K562 (cell line): ENCODE data around the gene RELA. TPM values are rescaled to one million over a fixed set of nuclear protein-coding genes. Genes with fewer than 3 reads are reported as not detected.

Experiments used
- ADNP ChIP-seq: fragments of 200-800 bp; sonication (Bioruptor generic); IDR thresholded peaks from 2 replicates; pipeline ENCODE4 v1.6.1; 2016; ENCODE audit warnings: missing genetic modification characterization, missing compliant biosample characterization
- CEBPB ChIP-seq: fragments of 450-650 bp; IDR thresholded peaks from 2 replicates; pipeline ENCODE4 v1.6.1; 2016; ENCODE audit warnings: missing genetic modification characterization, missing compliant biosample characterization
- CREB1 ChIP-seq, 2 experiments: sonication (generic) in 1 of 2; formaldehyde crosslinking in 1 of 2; IDR thresholded peaks; 2 replicates each; pipeline versions ENCODE4 v1.6.1 to v1.8.0; 2012 to 2022; ENCODE audit warnings: inconsistent platforms in 1 of 2, mild to moderate bottlenecking in 1 of 2, missing genetic modification reagents in 1 of 2, moderate library complexity in 1 of 2
- DACH1 ChIP-seq: fragments of 450-650 bp; IDR thresholded peaks from 2 replicates; pipeline ENCODE4 v1.6.1; 2018; ENCODE audit not compliant: partially characterized antibody
- ETS2 ChIP-seq: IDR thresholded peaks from 2 replicates; pipeline ENCODE4 v1.6.1; 2016; ENCODE audit warnings: borderline replicate concordance, missing genetic modification characterization, mild to moderate bottlenecking, moderate library complexity, missing compliant biosample characterization; ENCODE audit not compliant: poor library complexity, severe bottlenecking
- GATA2 ChIP-seq: sonication (generic); formaldehyde crosslinking; IDR thresholded peaks from 2 replicates; pipeline ENCODE4 v1.4.0; 2020; ENCODE audit warnings: mild to moderate bottlenecking, missing genetic modification reagents
- HDAC1 ChIP-seq, 2 experiments: fragments of 450-650 bp; IDR thresholded peaks; 2 replicates each; pipeline ENCODE4 v1.6.1; 2016 to 2017; ENCODE audit warnings: inconsistent platforms in 1 of 2, mild to moderate bottlenecking in 1 of 2, moderate library complexity in 1 of 2
- HDAC8 ChIP-seq: fragments of 450-650 bp; IDR thresholded peaks from 2 replicates; pipeline ENCODE4 v1.6.1; 2016; ENCODE audit warnings: mild to moderate bottlenecking, missing genetic modification characterization, moderate library complexity, missing compliant biosample characterization
- HOMEZ ChIP-seq: fragments of 250-450 bp; sonication (Bioruptor Pico); IDR thresholded peaks from 2 replicates; pipeline ENCODE4 v1.4.0; 2020; ENCODE audit warnings: mild to moderate bottlenecking, moderate library complexity
- KLF1 ChIP-seq: fragments of 450-650 bp; IDR thresholded peaks from 2 replicates; pipeline ENCODE4 v1.6.1; 2016; ENCODE audit warnings: missing genetic modification characterization, missing compliant biosample characterization
- MYNN ChIP-seq, 2 experiments: sonication (generic); formaldehyde crosslinking in 1 of 2; IDR thresholded peaks; 2 replicates each; pipeline versions ENCODE4 v1.5.0 to v1.6.1; 2016 to 2020; ENCODE audit warnings: antibody characterized with exemption in 1 of 2, missing genetic modification reagents in 1 of 2
- NBN ChIP-seq: fragments of 450-650 bp; IDR thresholded peaks from 2 replicates; pipeline ENCODE4 v1.6.1; 2016; ENCODE audit warnings: low read depth, mild to moderate bottlenecking
- NFE2L1 ChIP-seq: fragments of 450-650 bp; IDR thresholded peaks from 2 replicates; pipeline ENCODE4 v1.6.1; 2016; ENCODE audit warnings: missing genetic modification characterization, low read depth, mild to moderate bottlenecking, missing compliant biosample characterization, moderate library complexity, borderline replicate concordance
- NR2F6 ChIP-seq: fragments of 450-650 bp; formaldehyde crosslinking; IDR thresholded peaks from 2 replicates; pipeline ENCODE4 v1.4.0; 2020; ENCODE audit warnings: mild to moderate bottlenecking
- POU5F1 ChIP-seq: fragments of 150-350 bp; IDR thresholded peaks from 2 replicates; pipeline ENCODE4 v1.6.1; 2014; ENCODE audit warnings: borderline replicate concordance, low read length, low read depth, mild to moderate bottlenecking; ENCODE audit not compliant: partially characterized antibody
- PTBP1 ChIP-seq: fragments of 200-400 bp; formaldehyde crosslinking; IDR thresholded peaks from 2 replicates; pipeline ENCODE4 v1.6.1; 2017; ENCODE audit warnings: low read depth, low read length
- SMAD1 ChIP-seq: fragments of 150-350 bp; IDR thresholded peaks from 2 replicates; pipeline ENCODE4 v1.6.1; 2014; ENCODE audit warnings: low read length, low read depth; ENCODE audit not compliant: partially characterized antibody
- SMAD3 ChIP-seq: fragments of 450-650 bp; formaldehyde crosslinking; conservative IDR thresholded peaks from 2 replicates; pipeline ENCODE4 v1.4.0; 2020; ENCODE audit warnings: mild to moderate bottlenecking
- TAF9B ChIP-seq: fragments of 450-650 bp; IDR thresholded peaks from 2 replicates; pipeline ENCODE4 v1.6.1; 2018; ENCODE audit warnings: mild to moderate bottlenecking; ENCODE audit not compliant: partially characterized antibody
- TCFL5 ChIP-seq: fragments of 250-450 bp; sonication (Bioruptor Pico); conservative IDR thresholded peaks from 2 replicates; pipeline ENCODE4 v1.6.1; 2021; ENCODE audit warnings: mild to moderate bottlenecking, moderate library complexity, matching md5 sums
- TGIF2 ChIP-seq: sonication (generic); formaldehyde crosslinking; IDR thresholded peaks from 2 replicates; pipeline ENCODE4 v1.8.1; 2022; ENCODE audit warnings: mild to moderate bottlenecking, missing genetic modification reagents, moderate library complexity
- XRCC3 ChIP-seq: fragments of 450-650 bp; IDR thresholded peaks from 2 replicates; pipeline ENCODE4 v1.6.1; 2017; ENCODE audit warnings: mild to moderate bottlenecking, moderate library complexity
- YY1 ChIP-seq, 3 experiments: IDR thresholded peaks; 2 replicates each; pipeline ENCODE4 v1.6.1; 2011; ENCODE audit warnings: low read length in 2 of 3, mild to moderate bottlenecking in 2 of 3, moderate library complexity in 2 of 3, borderline replicate concordance in 1 of 3, control low read depth in 1 of 3, low read depth in 1 of 3; ENCODE audit not compliant: insufficient read depth in 3 of 3, insufficient replicate concordance in 2 of 3, control insufficient read depth in 1 of 3, insufficient read length in 1 of 3; ENCODE audit errors: extremely low read depth in 1 of 3
- ZNF134 ChIP-seq: fragments of 250-450 bp; sonication (Bioruptor Pico); conservative IDR thresholded peaks from 2 replicates; pipeline ENCODE4 v1.4.0; 2020
- ZNF140 ChIP-seq: fragments of 250-450 bp; sonication (Bioruptor Pico); IDR thresholded peaks from 2 replicates; pipeline ENCODE4 v1.8.0; 2021; ENCODE audit warnings: moderate library complexity, mild to moderate bottlenecking, inconsistent platforms
- ZNF143 ChIP-seq: sonication (generic); formaldehyde crosslinking; IDR thresholded peaks from 2 replicates; pipeline ENCODE4 v1.9.0; 2022; ENCODE audit warnings: mild to moderate bottlenecking, missing genetic modification reagents
- ZNF324 ChIP-seq: fragments of 250-450 bp; sonication (Bioruptor Pico); IDR thresholded peaks from 2 replicates; pipeline ENCODE4 v1.4.0; 2020; ENCODE audit warnings: mild to moderate bottlenecking
- ZNF347 ChIP-seq: fragments of 450-650 bp; formaldehyde crosslinking; IDR thresholded peaks from 2 replicates; pipeline ENCODE4 v1.4.0; 2020; ENCODE audit warnings: low read depth, mild to moderate bottlenecking, moderate library complexity
- ZNF354B ChIP-seq: fragments of 250-450 bp; sonication (Bioruptor Pico); IDR thresholded peaks from 2 replicates; pipeline ENCODE4 v1.4.0; 2020
- ZNF717 ChIP-seq: fragments of 250-450 bp; sonication (Bioruptor Pico); IDR thresholded peaks from 2 replicates; pipeline ENCODE4 v1.5.0; 2021
- polyA plus RNA-seq, 8 experiments: library from polyadenylated mRNA; depleted of rRNA in 4 of 8; stranded (reverse) in 5 of 8; unstranded in 3 of 8; fragments of >200 nt; fragmentation: Nextera tagmentation in 2 of 8; fragmentation: Illumina TruSeq in 1 of 8; extraction: Ambion mirVana in 2 of 8; extraction: Trizol in 1 of 8; gene quantifications; 2 replicates each; pipeline versions ENCODE4 v1.2.1 to v1.2.3, GENCODE V29; 2011 to 2014; ENCODE audit warnings: inconsistent platforms in 1 of 8, missing spikeins in 1 of 8
- total RNA-seq, 7 experiments: library from RNA; depleted of rRNA in 6 of 7; stranded (reverse); fragments of >200 nt in 6 of 7; fragmentation: Illumina TruSeq in 2 of 7; extraction: Trizol in 2 of 7; gene quantifications; 2 replicates each; pipeline versions ENCODE4 v1.2.1 to v1.2.3, GENCODE V29; 2011 to 2021; ENCODE audit warnings: low replicate concordance in 1 of 7

Gene RELA
- total and polyA plus RNA-seq, 9 of the 15 experiments (the other 6 are each of a cell fraction or from before 2014, with no cell fraction given) = 6.0 to 67.4 (median 20.6) TPM

GRCh38 chr11:65615229-65615949 is 47.3 kb downstream of the RELA start, which contains the start of gene PCNX3 (continued):
- TF ChIP-seq HDAC8 (no peak), CREB1 (IDR thresholded peaks at IDR 0.05) (peak; percentile 88), CREB1 (CRISPR knock-in tag; IDR thresholded peaks at IDR 0.05) (peak; percentile 95), GATA2 (CRISPR knock-in tag) (no peak), ZNF717 (no peak), TCFL5 (no peak), ETS2 (tag) (no peak), ZNF347 (CRISPR knock-in tag) (no peak), NFE2L1 (tag) (no peak), SMAD3 (CRISPR knock-in tag) (no peak), YY1 (IDR thresholded peaks at IDR 0.05; ENCODE audit: borderline replicate concordance in 1 of 3, control insufficient read depth in 1 of 3, extremely low read depth in 1 of 3, insufficient read depth in 3 of 3, insufficient read length in 1 of 3, insufficient replicate concordance in 2 of 3, low read depth in 1 of 3, low read length in 2 of 3) (peak in 1 of 3 experiments; percentile 49), DACH1 (no peak), TGIF2 (no peak), KLF1 (tag) (no peak), SMAD1 (no peak), PTBP1 (no peak), ZNF324 (no peak), HDAC1 (IDR thresholded peaks at IDR 0.05) (peak in 1 of 2 experiments; percentile 87; a peak in 1 of 4 replicates), HOMEZ (CRISPR knock-in tag) (no peak), POU5F1 (no peak), CEBPB (tag) (no peak), ZNF140 (CRISPR knock-in tag) (no peak), MYNN (IDR thresholded peaks at IDR 0.05) (no peak), MYNN (CRISPR knock-in tag; IDR thresholded peaks at IDR 0.05) (no peak), ADNP (tag) (no peak), ZNF354B (CRISPR knock-in tag) (no peak), ZNF143 (CRISPR knock-in tag) (no peak), ZNF134 (CRISPR knock-in tag) (no peak), NBN (no peak), XRCC3 (no peak), TAF9B (no peak), NR2F6 (CRISPR knock-in tag) (no peak)
